DND-41 (cell line): ENCODE results near the gene CTSD.

Experiments
- ATAC-seq: fragments of 200-7000 bp; cut with Tn5 transposase; 3 replicates; pipeline ENCODE4 v1.9.1; 2021; ENCODE audit warnings: low read depth; ENCODE audit not compliant: insufficient read depth
- DNase-seq: peaks from one replicate; pipeline ENCODE4 v3.0.0-alpha.2; 2020
- H2AFZ ChIP-seq: 2 replicates; pipeline ENCODE4 v1.6.0; 2012; ENCODE audit warnings: low read depth, low read length
- H3K27ac ChIP-seq: 2 replicates; pipeline ENCODE4 v1.5.1; 2012; ENCODE audit warnings: low read length, inconsistent platforms
- H3K27me3 ChIP-seq: fragments of 200-600 bp; sonication (generic); 2 replicates; pipeline ENCODE4 v1.6.0; 2012; ENCODE audit warnings: low read length, mild to moderate bottlenecking, inconsistent platforms; ENCODE audit not compliant: insufficient read depth, poor library complexity
- H3K36me3 ChIP-seq: 2 replicates; pipeline ENCODE4 v1.5.1; 2012; ENCODE audit warnings: low read length, inconsistent platforms; ENCODE audit not compliant: insufficient read depth
- H3K4me1 ChIP-seq: 2 replicates; pipeline ENCODE4 v1.5.1; 2012; ENCODE audit warnings: mild to moderate bottlenecking, low read length; ENCODE audit not compliant: insufficient read depth
- H3K4me2 ChIP-seq: 2 replicates; pipeline ENCODE4 v1.6.0; 2012; ENCODE audit warnings: mild to moderate bottlenecking, moderate library complexity, low read length, inconsistent platforms; ENCODE audit not compliant: insufficient read depth
- H3K4me3 ChIP-seq, 2 experiments: fragments of 200-600 bp in 1 of 2; shearing (Covaris generic) in 1 of 2; 2 replicates each; pipeline ENCODE4 v1.5.1; 2012 to 2016; ENCODE audit warnings: inconsistent platforms in 2 of 2, low read length in 2 of 2, mild to moderate bottlenecking in 2 of 2, low read depth in 1 of 2, moderate library complexity in 1 of 2
- H3K79me2 ChIP-seq: 2 replicates; pipeline ENCODE4 v1.6.0; 2012; ENCODE audit warnings: low read length, inconsistent platforms; ENCODE audit not compliant: insufficient read depth
- H3K9ac ChIP-seq: 2 replicates; pipeline ENCODE4 v1.6.0; 2012; ENCODE audit warnings: low read depth, mild to moderate bottlenecking, inconsistent platforms, low read length, moderate library complexity
- H3K9me3 ChIP-seq: 2 replicates; pipeline ENCODE4 v1.5.1; 2012; ENCODE audit warnings: low read length, moderate library complexity, mild to moderate bottlenecking, inconsistent platforms; ENCODE audit not compliant: insufficient read depth, severe bottlenecking
- H4K20me1 ChIP-seq: 2 replicates; pipeline ENCODE4 v1.6.0; 2012; ENCODE audit warnings: low read length; ENCODE audit not compliant: insufficient read depth
- EZH2 ChIP-seq: IDR thresholded peaks from 3 replicates; pipeline ENCODE4 v1.6.1; 2012; ENCODE audit warnings: borderline replicate concordance, low read depth, mild to moderate bottlenecking, moderate library complexity, low read length, inconsistent platforms; ENCODE audit not compliant: severe bottlenecking
- TF ChIP-seq, protein P1 (sequence below): IDR thresholded peaks from 2 replicates; pipeline ENCODE4 v1.5.1; 2012; ENCODE audit warnings: borderline replicate concordance, low read length, moderate library complexity, mild to moderate bottlenecking; ENCODE audit not compliant: poor library complexity, severe bottlenecking; ENCODE audit errors: extremely low read depth

The CTSD gene

DNA sequence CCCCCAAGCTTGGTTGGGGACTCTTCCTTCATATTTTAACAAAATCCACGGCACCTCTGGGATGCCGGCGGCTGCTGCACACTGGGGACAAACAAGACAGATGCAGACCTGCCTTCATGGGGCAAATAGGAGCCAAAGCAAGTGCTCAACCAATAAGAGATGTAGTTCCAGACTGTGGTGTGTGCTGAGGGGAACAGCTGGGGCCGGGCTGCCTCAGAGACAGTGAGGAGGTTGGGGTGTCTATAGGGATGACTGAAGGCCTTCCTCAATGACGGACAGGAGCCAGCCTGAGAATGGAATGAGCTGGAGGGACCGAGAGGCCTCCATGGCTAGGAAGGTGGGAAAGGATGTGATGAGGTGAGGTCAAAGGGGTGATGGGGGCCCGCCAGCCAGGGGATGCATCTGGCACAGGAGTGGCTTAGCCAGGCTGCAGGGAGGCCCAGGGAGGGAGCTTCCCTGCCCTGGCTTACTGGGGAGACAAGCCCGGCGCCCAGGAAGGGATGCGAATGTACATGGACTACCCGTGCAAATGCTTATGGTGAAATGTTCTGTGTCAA lies 10.3 kb upstream of the CTSD start:
- no peak for ATAC-seq
- peaks cover 11% of the 10 kb centered on the region for H3K4me1 ChIP-seq

DNA sequence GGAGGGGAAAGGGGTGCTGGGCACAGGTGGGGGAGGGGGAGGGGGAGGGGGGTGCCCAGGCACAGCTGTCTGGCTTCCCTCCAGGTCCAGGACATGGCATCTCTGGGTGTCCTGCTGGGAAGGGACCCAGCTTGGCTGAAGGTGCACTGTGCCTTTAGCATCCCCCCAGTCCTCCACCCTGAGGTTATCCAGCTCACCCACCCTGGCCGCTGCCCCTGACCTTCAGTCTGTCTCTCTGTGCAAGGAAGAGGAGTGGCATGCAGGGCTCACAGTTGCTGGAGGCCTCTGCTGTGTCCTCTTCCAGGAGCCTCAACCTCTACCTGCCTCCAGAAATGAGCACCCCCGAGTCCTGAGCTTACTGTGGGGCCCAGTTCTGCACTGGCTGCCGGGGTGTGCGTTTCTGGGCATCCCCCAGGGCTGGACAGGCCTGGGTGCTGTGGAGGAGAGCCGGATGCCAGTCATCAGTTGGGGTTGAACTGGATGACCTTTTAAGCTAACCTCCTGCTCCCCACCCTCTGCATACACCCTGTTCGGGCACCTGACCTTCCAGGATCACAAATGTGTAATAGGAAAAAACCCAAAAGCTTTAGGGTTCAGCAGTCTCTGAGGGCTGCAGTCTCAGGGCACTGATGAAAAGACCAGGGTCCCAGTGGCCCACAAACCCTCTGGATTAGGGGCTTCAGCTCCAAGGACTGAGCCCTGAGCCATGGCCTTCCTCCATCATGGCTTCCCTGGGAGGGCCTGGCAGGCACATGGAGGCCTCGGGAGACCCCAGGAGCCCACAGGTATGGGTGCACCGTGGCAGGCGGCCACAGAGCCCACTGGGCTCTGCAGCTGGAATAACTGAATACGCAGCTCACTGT lies 9.6 kb upstream of the CTSD start:
- Histone ChIP-seq H4K20me1 (no peaks in the 10 kb centered on the region), H3K4me3 (no peak overlapping the region), H3K27me3 (no peaks in the 10 kb centered on the region), H3K9ac (no peak overlapping the region), H3K9me3 (no peaks in the 10 kb centered on the region), H3K27ac (no peak overlapping the region), H3K36me3 (no peaks in the 10 kb centered on the region), H3K79me2 (no peaks in the 10 kb centered on the region), H3K4me2 (no peak overlapping the region), H2AFZ (no peak overlapping the region), H3K4me1 (peaks cover 11% of the 10 kb centered on the region)
- no peak for TF ChIP-seq EZH2
- TF ChIP-seq, protein P1, sequence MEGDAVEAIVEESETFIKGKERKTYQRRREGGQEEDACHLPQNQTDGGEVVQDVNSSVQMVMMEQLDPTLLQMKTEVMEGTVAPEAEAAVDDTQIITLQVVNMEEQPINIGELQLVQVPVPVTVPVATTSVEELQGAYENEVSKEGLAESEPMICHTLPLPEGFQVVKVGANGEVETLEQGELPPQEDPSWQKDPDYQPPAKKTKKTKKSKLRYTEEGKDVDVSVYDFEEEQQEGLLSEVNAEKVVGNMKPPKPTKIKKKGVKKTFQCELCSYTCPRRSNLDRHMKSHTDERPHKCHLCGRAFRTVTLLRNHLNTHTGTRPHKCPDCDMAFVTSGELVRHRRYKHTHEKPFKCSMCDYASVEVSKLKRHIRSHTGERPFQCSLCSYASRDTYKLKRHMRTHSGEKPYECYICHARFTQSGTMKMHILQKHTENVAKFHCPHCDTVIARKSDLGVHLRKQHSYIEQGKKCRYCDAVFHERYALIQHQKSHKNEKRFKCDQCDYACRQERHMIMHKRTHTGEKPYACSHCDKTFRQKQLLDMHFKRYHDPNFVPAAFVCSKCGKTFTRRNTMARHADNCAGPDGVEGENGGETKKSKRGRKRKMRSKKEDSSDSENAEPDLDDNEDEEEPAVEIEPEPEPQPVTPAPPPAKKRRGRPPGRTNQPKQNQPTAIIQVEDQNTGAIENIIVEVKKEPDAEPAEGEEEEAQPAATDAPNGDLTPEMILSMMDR: no peak
- ATAC-seq (no peak), DNase-seq (no peak)

More for the DNA sequence above, 10.3 kb upstream of the CTSD start:
- DNase-seq: no peak
- H3K9me3 ChIP-seq: no peaks in the 10 kb centered on the region
- no peaks in the 10 kb centered on the region for H3K36me3 ChIP-seq
- no peak overlapping the region for H3K9ac ChIP-seq
- H3K4me3 ChIP-seq: no peak overlapping the region
- H2AFZ ChIP-seq: no peak overlapping the region
- no peak overlapping the region for H3K4me2 ChIP-seq
- H4K20me1 ChIP-seq: no peaks in the 10 kb centered on the region
- no peak overlapping the region for H3K27ac ChIP-seq
- no peak for TF ChIP-seq EZH2
- TF ChIP-seq, protein P1: no peak
- H3K27me3 ChIP-seq: no peaks in the 10 kb centered on the region
- H3K79me2 ChIP-seq: no peaks in the 10 kb centered on the region

GRCh38 chr11:1772270-1773130 lies 8.8 kb upstream of the CTSD start:
- DNase-seq (peak; percentile 68), ATAC-seq (peak; percentile 88)
- no peak overlapping the region for H3K4me3 ChIP-seq
- no peak overlapping the region for H2AFZ ChIP-seq
- TF ChIP-seq, protein P1: no peak
- TF ChIP-seq EZH2: no peak
- no peak overlapping the region for H3K9ac ChIP-seq
- no peak overlapping the region for H3K27ac ChIP-seq
- no peaks in the 10 kb centered on the region for H3K79me2 ChIP-seq
- no peaks in the 10 kb centered on the region for H4K20me1 ChIP-seq
- no peaks in the 10 kb centered on the region for H3K9me3 ChIP-seq
- H3K27me3 ChIP-seq: no peaks in the 10 kb centered on the region
- H3K4me1 ChIP-seq: peaks cover 11% of the 10 kb centered on the region
- no peaks in the 10 kb centered on the region for H3K36me3 ChIP-seq
- no peak overlapping the region for H3K4me2 ChIP-seq
